Measurements from ENCODE around the gene HES5.
A peak's percentile ranks its signal among the peaks of the same experiment; 100 is the strongest.

Gene HES5

GRCh38 chr1:2525920-2526823 is 3.9 kb downstream of the HES5 start, which contains the start of gene PANK4:
Gene PANK4, minus strand, starts transcription at chr1:2526596. Its CDS starts 9 bp downstream, at chr1:2526587.
- peak within 1 kb of the TSS; percentile 95 for H3K9ac ChIP-seq (ENCODE audit: insufficient read length, low read depth)
- no peak for TF ChIP-seq ZNF274 (IDR thresholded peaks at IDR 0.05; ENCODE audit: low read depth, low read length)
- TF ChIP-seq YY1 (IDR thresholded peaks at IDR 0.05; ENCODE audit: insufficient read depth, insufficient read length), result peak; percentile 66
- H3K4me1 ChIP-seq (ENCODE audit: insufficient read depth, insufficient read length), result peaks cover 17% of the 10 kb centered on the region
- peak; percentile 85 for DNase-seq (ENCODE audit: low read depth, low spot score)
- peaks cover 19% of the 10 kb centered on the region for H3K36me3 ChIP-seq (ENCODE audit: insufficient read depth, insufficient read length, low read length)
- H3K4me3 ChIP-seq (ENCODE audit: insufficient read length, low read depth), result peak within 1 kb of the TSS; percentile 88
- H3K9me3 ChIP-seq (ENCODE audit: insufficient read depth, low read length), result no peaks in the 10 kb centered on the region
- H3K27me3 ChIP-seq (ENCODE audit: insufficient read depth, insufficient read length), result peaks cover 41% of the 10 kb centered on the region

- Histone ChIP-seq H3K4me1 (ENCODE audit: insufficient read depth, insufficient read length) (peaks cover 20% of the 10 kb centered on the region), H3K36me3 (ENCODE audit: insufficient read depth, insufficient read length, low read length) (peaks cover 25% of the 10 kb centered on the region), H3K9me3 (ENCODE audit: insufficient read depth, low read length) (no peaks in the 10 kb centered on the region), H3K4me3 (ENCODE audit: insufficient read length, low read depth) (peak overlapping the region; percentile 88), H3K9ac (ENCODE audit: insufficient read length, low read depth) (peak overlapping the region; percentile 95), H3K27me3 (ENCODE audit: insufficient read depth, insufficient read length) (peaks cover 35% of the 10 kb centered on the region)
- TF ChIP-seq SUZ12 (IDR thresholded peaks at IDR 0.05; ENCODE audit: extremely low read depth, insufficient read depth, insufficient read length), result no peak
- DNase-seq (ENCODE audit: low read depth, low spot score), result no peak
These were observed 4.5 kb downstream of the HES5 start for GRCh38 chr1:2525572-2525919.

GRCh38 chr1:2523891-2524609 is 6.0 kb downstream of the HES5 start:
- peaks cover 25% of the 10 kb centered on the region for H3K27me3 ChIP-seq (ENCODE audit: insufficient read depth, insufficient read length)
- H3K4me3 ChIP-seq (ENCODE audit: insufficient read length, low read depth), result no peak overlapping the region
- peaks cover 20% of the 10 kb centered on the region for H3K4me1 ChIP-seq (ENCODE audit: insufficient read depth, insufficient read length)
- no peaks in the 10 kb centered on the region for H3K9me3 ChIP-seq (ENCODE audit: insufficient read depth, low read length)
- TF ChIP-seq YY1 (IDR thresholded peaks at IDR 0.05; ENCODE audit: insufficient read depth, insufficient read length) (no peak), SUZ12 (IDR thresholded peaks at IDR 0.05; ENCODE audit: extremely low read depth, insufficient read depth, insufficient read length) (no peak), ZNF274 (IDR thresholded peaks at IDR 0.05; ENCODE audit: low read depth, low read length) (no peak)
- H3K9ac ChIP-seq (ENCODE audit: insufficient read length, low read depth), result peak overlapping the region; percentile 21
- H3K36me3 ChIP-seq (ENCODE audit: insufficient read depth, insufficient read length, low read length), result peaks cover 36% of the 10 kb centered on the region
- no peak for DNase-seq (ENCODE audit: low read depth, low spot score)

- Histone ChIP-seq H3K9me3 (ENCODE audit: insufficient read depth, low read length) (no peaks in the 10 kb centered on the region), H3K4me1 (ENCODE audit: insufficient read depth, insufficient read length) (peaks cover 20% of the 10 kb centered on the region), H3K36me3 (ENCODE audit: insufficient read depth, insufficient read length, low read length) (peaks cover 44% of the 10 kb centered on the region), H3K9ac (ENCODE audit: insufficient read length, low read depth) (peak overlapping the region; percentile 21), H3K4me3 (ENCODE audit: insufficient read length, low read depth) (no peak overlapping the region), H3K27me3 (ENCODE audit: insufficient read depth, insufficient read length) (peaks cover 17% of the 10 kb centered on the region)
- no peak for TF ChIP-seq YY1 (IDR thresholded peaks at IDR 0.05; ENCODE audit: insufficient read depth, insufficient read length)
- TF ChIP-seq SUZ12 (IDR thresholded peaks at IDR 0.05; ENCODE audit: extremely low read depth, insufficient read depth, insufficient read length), result no peak
- no peak for TF ChIP-seq ZNF274 (IDR thresholded peaks at IDR 0.05; ENCODE audit: low read depth, low read length)
- no peak for DNase-seq (ENCODE audit: low read depth, low spot score)
These were observed 6.7 kb downstream of the HES5 start for GRCh38 chr1:2523191-2523890.

- Histone ChIP-seq H3K36me3 (ENCODE audit: insufficient read depth, insufficient read length, low read length) (peaks cover 55% of the 10 kb centered on the region), H3K4me3 (ENCODE audit: insufficient read length, low read depth) (no peak overlapping the region), H3K27me3 (ENCODE audit: insufficient read depth, insufficient read length) (peaks cover 6% of the 10 kb centered on the region), H3K4me1 (ENCODE audit: insufficient read depth, insufficient read length) (peaks cover 15% of the 10 kb centered on the region), H3K9ac (ENCODE audit: insufficient read length, low read depth) (no peak overlapping the region), H3K9me3 (ENCODE audit: insufficient read depth, low read length) (no peaks in the 10 kb centered on the region)
- TF ChIP-seq ZNF274 (IDR thresholded peaks at IDR 0.05; ENCODE audit: low read depth, low read length) (no peak), SUZ12 (IDR thresholded peaks at IDR 0.05; ENCODE audit: extremely low read depth, insufficient read depth, insufficient read length) (no peak), YY1 (IDR thresholded peaks at IDR 0.05; ENCODE audit: insufficient read depth, insufficient read length) (no peak)
- DNase-seq (ENCODE audit: low read depth, low spot score), result no peak
These were observed 7.8 kb downstream of the HES5 start for GRCh38 chr1:2522230-2522629.

- no peak for TF ChIP-seq SUZ12 (IDR thresholded peaks at IDR 0.05; ENCODE audit: extremely low read depth, insufficient read depth, insufficient read length)
- TF ChIP-seq ZNF274 (IDR thresholded peaks at IDR 0.05; ENCODE audit: low read depth, low read length), result no peak
- no peak for TF ChIP-seq YY1 (IDR thresholded peaks at IDR 0.05; ENCODE audit: insufficient read depth, insufficient read length)
These were observed 9.3 kb downstream of the HES5 start for GRCh38 chr1:2520806-2521205.

GRCh38 chr1:2520206-2520605 is 9.9 kb downstream of the HES5 start:
- H3K4me1 ChIP-seq (ENCODE audit: insufficient read depth, insufficient read length), result peaks cover 9% of the 10 kb centered on the region
- no peak for DNase-seq (ENCODE audit: low read depth, low spot score)
- TF ChIP-seq SUZ12 (IDR thresholded peaks at IDR 0.05; ENCODE audit: extremely low read depth, insufficient read depth, insufficient read length), result no peak
- TF ChIP-seq YY1 (IDR thresholded peaks at IDR 0.05; ENCODE audit: insufficient read depth, insufficient read length), result no peak
- no peak for TF ChIP-seq ZNF274 (IDR thresholded peaks at IDR 0.05; ENCODE audit: low read depth, low read length)
- H3K36me3 ChIP-seq (ENCODE audit: insufficient read depth, insufficient read length, low read length), result peaks cover 73% of the 10 kb centered on the region
- H3K4me3 ChIP-seq (ENCODE audit: insufficient read length, low read depth), result no peak overlapping the region
- no peaks in the 10 kb centered on the region for H3K9me3 ChIP-seq (ENCODE audit: insufficient read depth, low read length)
- no peaks in the 10 kb centered on the region for H3K27me3 ChIP-seq (ENCODE audit: insufficient read depth, insufficient read length)
- H3K9ac ChIP-seq (ENCODE audit: insufficient read length, low read depth), result no peak overlapping the region

More at GRCh38 chr1:2520806-2521205, 9.3 kb downstream of the HES5 start:
- peaks cover 11% of the 10 kb centered on the region for H3K4me1 ChIP-seq (ENCODE audit: insufficient read depth, insufficient read length)
- no peak overlapping the region for H3K9ac ChIP-seq (ENCODE audit: insufficient read length, low read depth)
- DNase-seq (ENCODE audit: low read depth, low spot score), result no peak
- no peak overlapping the region for H3K4me3 ChIP-seq (ENCODE audit: insufficient read length, low read depth)
- no peaks in the 10 kb centered on the region for H3K27me3 ChIP-seq (ENCODE audit: insufficient read depth, insufficient read length)
- peaks cover 69% of the 10 kb centered on the region for H3K36me3 ChIP-seq (ENCODE audit: insufficient read depth, insufficient read length, low read length)
- H3K9me3 ChIP-seq (ENCODE audit: insufficient read depth, low read length), result no peaks in the 10 kb centered on the region

Measured in NT2/D1 (cell line).